Activated CD4-positive, alpha-beta memory T cell treated with anti-CD3 and anti-CD28 coated beads, Interleukin-2, amount 10 ng/mL, durations not matched to agents 7 days and 5 days (primary cell): ENCODE data around the gene ARSA. TPM values are rescaled to one million over a fixed set of nuclear protein-coding genes. Genes with fewer than 3 reads are reported as not detected.
A peak's percentile ranks its signal among the peaks of the same experiment; 100 is the strongest.

Experiments used
- CTCF ChIA-PET: fragments of 350-600 bp; sonication (Branson Sonifier 250); formaldehyde crosslinking; loops from one replicate; lab custom pipeline; 2021; ENCODE audit warnings: antibody characterized with exemption, inconsistent platforms; lab: Charles Lee
- POLR2A ChIA-PET: fragments of 350-600 bp; sonication (Branson Sonifier 250); formaldehyde crosslinking; loops from one replicate; lab custom pipeline; 2021; ENCODE audit warnings: antibody characterized with exemption; lab: Charles Lee
- DNase-seq: peaks from one replicate; pipeline ENCODE4 v3.0.0-alpha.2; 2020
- H3K27ac Mint-ChIP-seq: one replicate; pipeline ENCODE4 v1.8.0; 2021; ENCODE audit warnings: mild to moderate bottlenecking, mixed read lengths
- H3K27me3 Mint-ChIP-seq: one replicate; pipeline ENCODE4 v1.8.0; 2021; ENCODE audit warnings: mixed read lengths
- H3K36me3 Mint-ChIP-seq: one replicate; pipeline ENCODE4 v1.8.0; 2021; ENCODE audit warnings: low read depth, mixed read lengths
- H3K4me1 Mint-ChIP-seq: one replicate; pipeline ENCODE4 v1.8.0; 2021; ENCODE audit warnings: mixed read lengths
- H3K4me3 Mint-ChIP-seq: one replicate; pipeline ENCODE4 v1.8.0; 2021; ENCODE audit warnings: mild to moderate bottlenecking, mixed read lengths
- H3K9me3 Mint-ChIP-seq: one replicate; pipeline ENCODE4 v1.8.0; 2021; ENCODE audit warnings: mixed read lengths
- total RNA-seq, 2 experiments: library from RNA; stranded (reverse); gene quantifications; one replicate each; pipeline ENCODE4 v1.2.3, GENCODE V29; 2021

Gene ARSA
- total RNA-seq, 2 experiments from 2014 or later, result 63.1 to 65.0 TPM

GRCh38 chr22:50604256-50605001 lies 23.5 kb downstream of the ARSA start:
- Mint-ChIP-seq H3K4me1 (peaks cover 11% of the 10 kb centered on the region), H3K4me3 (no peak overlapping the region), H3K9me3 (no peaks in the 10 kb centered on the region), H3K27me3 (peaks cover 43% of the 10 kb centered on the region), H3K27ac (no peak overlapping the region), H3K36me3 (no peaks in the 10 kb centered on the region)
- DNase-seq, result no peak
- ChIA-PET CTCF (no interaction called here), POLR2A (no interaction called here)

- peaks cover 42% of the 10 kb centered on the region for H3K27me3 Mint-ChIP-seq
- H3K4me3 Mint-ChIP-seq, result no peak overlapping the region
- CTCF ChIA-PET, result no interaction called here
- no peak overlapping the region for H3K27ac Mint-ChIP-seq
- no peaks in the 10 kb centered on the region for H3K9me3 Mint-ChIP-seq
- POLR2A ChIA-PET, result interaction anchor here (1.3 kb wide), 1 partner anchor 21 kb away, joined by 3 read pairs; the partner anchor contains the start of gene CHKB
- no peak for DNase-seq
- H3K4me1 Mint-ChIP-seq, result peaks cover 11% of the 10 kb centered on the region
- H3K36me3 Mint-ChIP-seq, result no peaks in the 10 kb centered on the region
Measured at GRCh38 chr22:50603511-50604255, 24.3 kb downstream of the ARSA start.

GRCh38 chr22:50602338-50602700 lies 25.6 kb downstream of the ARSA start:
- CTCF ChIA-PET, result interaction anchor here (1.3 kb wide), 1 partner anchor 18 kb away, joined by 4 read pairs; no protein-coding TSS in a partner anchor
- Mint-ChIP-seq H3K4me3 (no peak overlapping the region), H3K27ac (no peak overlapping the region), H3K36me3 (no peaks in the 10 kb centered on the region), H3K27me3 (peaks cover 43% of the 10 kb centered on the region), H3K4me1 (peaks cover 11% of the 10 kb centered on the region), H3K9me3 (no peaks in the 10 kb centered on the region)
- DNase-seq, result no peak
- POLR2A ChIA-PET, result interaction anchor here (1.0 to 1.5 kb wide), 3 partner anchors 18 to 77 kb away, joined by 3 to 7 read pairs (median 4); partner anchors contain the start of gene SCO2

GRCh38 chr22:50601669-50602337 lies 26.1 kb downstream of the ARSA start:
- no peak for DNase-seq
- H3K27ac Mint-ChIP-seq, result no peak overlapping the region
- H3K9me3 Mint-ChIP-seq, result no peaks in the 10 kb centered on the region
- ChIA-PET POLR2A (interaction anchor here (1.0 to 1.5 kb wide), 3 partner anchors 19 to 76 kb away, joined by 3 to 7 read pairs (median 4); partner anchors contain the start of gene SCO2), CTCF (interaction anchor here (1.3 kb wide), 1 partner anchor 18 kb away, joined by 4 read pairs; no protein-coding TSS in a partner anchor)
- peaks cover 11% of the 10 kb centered on the region for H3K4me1 Mint-ChIP-seq
- peaks cover 42% of the 10 kb centered on the region for H3K27me3 Mint-ChIP-seq
- peak overlapping the region; percentile 58 for H3K4me3 Mint-ChIP-seq
- H3K36me3 Mint-ChIP-seq, result no peaks in the 10 kb centered on the region

- ChIA-PET CTCF (interaction anchor here (1.3 kb wide), 1 partner anchor 19 kb away, joined by 4 read pairs; no protein-coding TSS in a partner anchor), POLR2A (interaction anchor here (1.3 to 1.5 kb wide), 2 partner anchors 62 to 75 kb away, joined by 3 to 4 read pairs; partner anchors contain the start of gene SCO2)
- peaks cover 11% of the 10 kb centered on the region for H3K4me1 Mint-ChIP-seq
Measured at GRCh38 chr22:50600967-50601668, 26.8 kb downstream of the ARSA start.

GRCh38 chr22:50600538-50600937 lies 27.4 kb downstream of the ARSA start, which contains the start of gene MAPK8IP2:
Gene MAPK8IP2, plus strand, starts transcription at chr22:50600793. Its CDS starts 26 bp downstream, at chr22:50600819.
- no peak for DNase-seq
- Mint-ChIP-seq H3K27ac (no peak within 1 kb of the TSS), H3K4me1 (peaks cover 11% of the 10 kb centered on the region), H3K27me3 (peaks cover 38% of the 10 kb centered on the region), H3K4me3 (peak within 1 kb of the TSS; percentile 58), H3K9me3 (no peaks in the 10 kb centered on the region), H3K36me3 (no peaks in the 10 kb centered on the region)
- ChIA-PET CTCF (no interaction called here), POLR2A (interaction anchor here (0.8 to 1.0 kb wide), 2 partner anchors 18 to 75 kb away, joined by 3 to 5 read pairs; partner anchors contain the start of genes CHKB and SCO2)

More at GRCh38 chr22:50600967-50601668, 26.8 kb downstream of the ARSA start:
- no peak for DNase-seq
- Mint-ChIP-seq H3K9me3 (no peaks in the 10 kb centered on the region), H3K27me3 (peaks cover 39% of the 10 kb centered on the region), H3K36me3 (no peaks in the 10 kb centered on the region), H3K4me3 (peak overlapping the region; percentile 58), H3K27ac (no peak overlapping the region)

GRCh38 chr22:50599816-50600455 lies 28.0 kb downstream of the ARSA start:
- H3K27ac Mint-ChIP-seq, result no peak overlapping the region
- peaks cover 11% of the 10 kb centered on the region for H3K4me1 Mint-ChIP-seq
- H3K4me3 Mint-ChIP-seq, result peak overlapping the region; percentile 48
- H3K9me3 Mint-ChIP-seq, result no peaks in the 10 kb centered on the region
- no peaks in the 10 kb centered on the region for H3K36me3 Mint-ChIP-seq
- peak; percentile 70 for DNase-seq
- ChIA-PET POLR2A (interaction anchor here (0.7 to 1.0 kb wide), 3 partner anchors 17 to 74 kb away, joined by 3 to 6 read pairs (median 5); partner anchors contain the start of genes CHKB and SCO2), CTCF (no interaction called here)
- H3K27me3 Mint-ChIP-seq, result peaks cover 35% of the 10 kb centered on the region

GRCh38 chr22:50597097-50597496 lies 30.9 kb downstream of the ARSA start:
- no peak for DNase-seq
- Mint-ChIP-seq H3K27ac (no peak overlapping the region), H3K36me3 (no peaks in the 10 kb centered on the region), H3K4me1 (peaks cover 9% of the 10 kb centered on the region), H3K4me3 (no peak overlapping the region), H3K9me3 (no peaks in the 10 kb centered on the region), H3K27me3 (peaks cover 22% of the 10 kb centered on the region)
- ChIA-PET POLR2A (no interaction called here), CTCF (interaction anchor here (0.6 kb wide), 1 partner anchor 139 kb away, joined by 3 read pairs; no protein-coding TSS in a partner anchor)

- no peak overlapping the region for H3K4me3 Mint-ChIP-seq
- POLR2A ChIA-PET, result interaction anchor here (0.9 kb wide), 1 partner anchor 39 kb away, joined by 3 read pairs; no protein-coding TSS in a partner anchor
- H3K9me3 Mint-ChIP-seq, result no peaks in the 10 kb centered on the region
- no peaks in the 10 kb centered on the region for H3K36me3 Mint-ChIP-seq
- CTCF ChIA-PET, result interaction anchor here (0.6 kb wide), 1 partner anchor 11 kb away, joined by 3 read pairs; no protein-coding TSS in a partner anchor
- peaks cover 14% of the 10 kb centered on the region for H3K27me3 Mint-ChIP-seq
- no peak for DNase-seq
- H3K27ac Mint-ChIP-seq, result no peak overlapping the region
- H3K4me1 Mint-ChIP-seq, result peaks cover 5% of the 10 kb centered on the region
Measured at GRCh38 chr22:50595189-50595588, 32.8 kb downstream of the ARSA start.

- Mint-ChIP-seq H3K9me3 (no peaks in the 10 kb centered on the region), H3K4me3 (no peak overlapping the region), H3K36me3 (no peaks in the 10 kb centered on the region), H3K4me1 (peaks cover 7% of the 10 kb centered on the region), H3K27me3 (peaks cover 1% of the 10 kb centered on the region), H3K27ac (no peak overlapping the region)
- POLR2A ChIA-PET, result no interaction called here
- CTCF ChIA-PET, result no interaction called here
- no peak for DNase-seq
Measured at GRCh38 chr22:50587407-50587806, 40.5 kb downstream of the ARSA start.

GRCh38 chr22:50586416-50586815 lies 41.5 kb downstream of the ARSA start:
- no peaks in the 10 kb centered on the region for H3K36me3 Mint-ChIP-seq
- H3K9me3 Mint-ChIP-seq, result no peaks in the 10 kb centered on the region
- peaks cover 1% of the 10 kb centered on the region for H3K27me3 Mint-ChIP-seq
- CTCF ChIA-PET, result interaction anchor here (1.5 kb wide), 1 partner anchor 34 kb away, joined by 3 read pairs; no protein-coding TSS in a partner anchor
- no peak for DNase-seq
- POLR2A ChIA-PET, result interaction anchor here (1.2 kb wide), 1 partner anchor 61 kb away, joined by 4 read pairs; the partner anchor contains the start of gene SCO2
- no peak overlapping the region for H3K4me3 Mint-ChIP-seq
- no peak overlapping the region for H3K27ac Mint-ChIP-seq
- H3K4me1 Mint-ChIP-seq, result peaks cover 13% of the 10 kb centered on the region
